BLaER1 (cell line): ENCODE data around the gene PTPRA.
A peak's percentile ranks its signal among the peaks of the same experiment; 100 is the strongest.
"Not testable (repeated sequence)": the region's sequence is repeated elsewhere in the genome, so short reads cannot be mapped to it uniquely, and the experiment has no call there.

Experiments
- H3K27ac ChIP-seq: shearing (Covaris generic); formaldehyde crosslinking; 2 replicates; pipeline ENCODE4 v1.8.1; 2022
- H3K27me3 ChIP-seq: shearing (Covaris generic); formaldehyde crosslinking; 2 replicates; pipeline ENCODE4 v1.8.1; 2022
- H3K36me3 ChIP-seq: shearing (Covaris generic); formaldehyde crosslinking; 2 replicates; pipeline ENCODE4 v1.8.1; 2022
- H3K4me1 ChIP-seq: shearing (Covaris generic); formaldehyde crosslinking; 2 replicates; pipeline ENCODE4 v1.8.1; 2022
- H3K4me2 ChIP-seq: shearing (Covaris generic); formaldehyde crosslinking; 2 replicates; pipeline ENCODE4 v1.8.1; 2022
- H3K4me3 ChIP-seq: shearing (Covaris generic); formaldehyde crosslinking; 2 replicates; pipeline ENCODE4 v1.8.1; 2022
- H3K9ac ChIP-seq: shearing (Covaris generic); formaldehyde crosslinking; 2 replicates; pipeline ENCODE4 v1.8.1; 2022
- H3K9me3 ChIP-seq: shearing (Covaris generic); formaldehyde crosslinking; 2 replicates; pipeline ENCODE4 v1.8.1; 2022
- H4K20me1 ChIP-seq: shearing (Covaris generic); formaldehyde crosslinking; 2 replicates; pipeline ENCODE4 v1.8.1; 2022
- Cebpa-rat ChIP-seq: shearing (Covaris generic); IDR thresholded peaks from 2 replicates; pipeline ENCODE4 v1.8.1; 2022

Gene PTPRA

DNA sequence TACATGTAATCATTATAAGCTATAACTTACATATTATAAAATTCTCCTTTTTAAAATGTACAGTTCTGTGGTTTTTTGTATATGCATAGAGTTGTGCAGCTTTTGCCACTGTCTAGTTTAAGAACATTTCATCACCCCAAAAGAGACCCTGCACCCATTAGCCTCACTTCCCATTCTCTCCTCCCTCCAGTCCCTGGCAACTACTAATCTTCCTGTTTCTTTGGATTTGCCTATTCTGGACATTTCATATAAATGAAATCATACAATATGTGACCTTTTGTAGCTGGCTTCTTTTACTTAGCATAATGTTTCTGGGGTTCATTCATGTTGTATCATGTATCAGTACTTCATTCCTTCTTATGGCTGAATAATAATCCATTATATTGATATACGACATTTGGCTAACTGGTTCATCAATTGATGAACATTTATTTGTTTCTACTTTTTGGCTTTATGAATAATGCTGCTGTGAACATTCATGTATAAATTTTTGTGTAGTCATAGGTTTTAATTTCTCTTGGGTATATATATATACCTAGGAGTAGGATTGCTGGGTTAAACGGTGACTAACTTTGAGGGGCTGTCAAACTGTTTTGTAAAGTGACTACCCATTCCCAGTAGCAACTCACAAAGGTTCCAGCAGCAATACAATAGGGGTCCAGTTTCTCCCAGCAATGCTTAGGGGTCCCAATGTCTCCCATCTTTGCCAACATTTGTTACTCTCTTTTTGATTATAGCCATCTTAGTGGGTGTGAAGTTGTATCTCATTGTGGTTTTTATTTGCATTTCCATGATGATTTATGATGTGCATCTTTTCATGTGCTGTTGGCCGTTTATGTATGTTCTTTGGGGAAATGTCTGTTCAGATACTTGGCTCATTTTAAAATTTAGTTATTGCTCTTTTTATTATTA is 10.7 kb downstream of the PTPRA start:
- H4K20me1 ChIP-seq, result peaks cover 91% of the 10 kb centered on the region
- H3K36me3 ChIP-seq, result peaks cover 27% of the 10 kb centered on the region
- H3K9me3 ChIP-seq, result no peaks in the 10 kb centered on the region
- no peak overlapping the region for H3K9ac ChIP-seq
- H3K4me1 ChIP-seq, result peaks cover 23% of the 10 kb centered on the region
- H3K4me3 ChIP-seq, result no peak overlapping the region
- H3K4me2 ChIP-seq, result peak overlapping the region; percentile 37; the same call in 1 of the 2 replicates
- no peak overlapping the region for H3K27ac ChIP-seq
- no peaks in the 10 kb centered on the region for H3K27me3 ChIP-seq
- TF ChIP-seq Cebpa-rat, result no peak

DNA sequence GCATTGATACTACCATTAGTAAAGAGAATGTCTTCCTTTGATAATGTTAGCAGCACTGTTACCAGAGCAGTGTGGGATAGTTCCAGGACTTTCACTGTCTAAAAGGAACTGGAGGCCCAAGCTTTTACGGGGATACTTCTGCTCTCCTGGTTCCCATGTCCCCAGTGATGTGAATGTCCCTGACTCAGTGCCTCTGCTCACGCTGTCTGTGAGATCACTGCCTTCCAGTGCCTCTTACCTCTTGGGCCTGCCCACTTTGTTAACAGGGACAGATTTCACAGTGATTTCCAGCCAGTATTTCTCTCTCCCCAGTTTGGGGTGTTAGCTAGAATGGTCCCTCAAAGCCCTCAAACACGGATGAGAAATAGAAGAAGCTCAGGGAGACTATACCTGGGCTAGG is 14.4 kb downstream of the PTPRA start:
- no peak overlapping the region for H3K4me2 ChIP-seq
- no peak overlapping the region for H3K9ac ChIP-seq
- H3K27me3 ChIP-seq, result no peaks in the 10 kb centered on the region
- H4K20me1 ChIP-seq, result peaks cover 81% of the 10 kb centered on the region
- no peak overlapping the region for H3K4me3 ChIP-seq
- no peak overlapping the region for H3K27ac ChIP-seq
- peaks cover 32% of the 10 kb centered on the region for H3K36me3 ChIP-seq
- no peak for TF ChIP-seq Cebpa-rat
- H3K4me1 ChIP-seq, result peaks cover 39% of the 10 kb centered on the region
- H3K9me3 ChIP-seq, result peaks cover 10% of the 10 kb centered on the region

GRCh38 chr20:2888224-2888955 is 15.1 kb downstream of the PTPRA start:
- Histone ChIP-seq H3K4me3 (no peak overlapping the region), H3K27ac (no peak overlapping the region), H3K36me3 (peaks cover 38% of the 10 kb centered on the region), H3K4me1 (peaks cover 39% of the 10 kb centered on the region), H3K27me3 (no peaks in the 10 kb centered on the region), H4K20me1 (peaks cover 80% of the 10 kb centered on the region), H3K9ac (no peak overlapping the region), H3K9me3 (peaks cover 17% of the 10 kb centered on the region), H3K4me2 (no peak overlapping the region)
- no peak for TF ChIP-seq Cebpa-rat

- H3K4me3 ChIP-seq, result no peak overlapping the region
- H3K4me1 ChIP-seq, result peaks cover 32% of the 10 kb centered on the region
- no peak overlapping the region for H3K9ac ChIP-seq
- peaks cover 23% of the 10 kb centered on the region for H3K9me3 ChIP-seq
- no peaks in the 10 kb centered on the region for H3K27me3 ChIP-seq
- peaks cover 73% of the 10 kb centered on the region for H4K20me1 ChIP-seq
- peaks cover 40% of the 10 kb centered on the region for H3K36me3 ChIP-seq
- no peak overlapping the region for H3K27ac ChIP-seq
- no peak overlapping the region for H3K4me2 ChIP-seq
- no peak for TF ChIP-seq Cebpa-rat
Observed at GRCh38 chr20:2889209-2889608, 15.9 kb downstream of the PTPRA start.

- Histone ChIP-seq H3K4me1 (peaks cover 27% of the 10 kb centered on the region), H4K20me1 (peaks cover 67% of the 10 kb centered on the region), H3K36me3 (peaks cover 45% of the 10 kb centered on the region), H3K9me3 (peaks cover 28% of the 10 kb centered on the region), H3K4me3 (no peak overlapping the region), H3K27ac (no peak overlapping the region), H3K27me3 (no peaks in the 10 kb centered on the region), H3K4me2 (no peak overlapping the region), H3K9ac (no peak overlapping the region)
- no peak for TF ChIP-seq Cebpa-rat
Observed at GRCh38 chr20:2889797-2890196, 16.5 kb downstream of the PTPRA start.

DNA sequence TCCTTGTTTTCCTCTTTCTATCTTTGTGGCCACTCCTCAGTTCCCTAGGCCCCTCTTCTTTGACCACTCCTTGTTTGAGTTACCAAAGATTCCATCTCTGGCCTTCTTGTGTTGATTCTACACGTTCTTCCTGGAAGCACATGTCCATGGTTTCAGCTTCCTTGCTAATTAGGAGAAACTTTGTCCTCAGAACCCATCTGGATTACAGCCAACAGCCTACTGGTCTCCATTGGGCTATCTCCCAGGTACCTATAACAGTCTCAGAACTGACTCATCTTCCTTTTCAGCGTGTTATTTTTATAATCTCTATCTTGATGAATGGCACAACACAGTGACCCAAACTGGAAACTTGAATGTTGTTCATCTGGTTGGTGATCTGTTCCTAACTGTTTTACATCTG is 17.5 kb downstream of the PTPRA start:
- no peak overlapping the region; the same call in 1 of the 2 replicates for H3K9ac ChIP-seq
- H3K4me2 ChIP-seq, result no peak overlapping the region
- H3K4me3 ChIP-seq, result no peak overlapping the region
- H3K4me1 ChIP-seq, result peaks cover 24% of the 10 kb centered on the region
- H4K20me1 ChIP-seq, result peaks cover 60% of the 10 kb centered on the region
- H3K36me3 ChIP-seq, result peaks cover 51% of the 10 kb centered on the region
- H3K27ac ChIP-seq, result no peak overlapping the region
- TF ChIP-seq Cebpa-rat, result no peak
- no peaks in the 10 kb centered on the region for H3K27me3 ChIP-seq
- H3K9me3 ChIP-seq, result peaks cover 38% of the 10 kb centered on the region

GRCh38 chr20:2891343-2891742 is 18.1 kb downstream of the PTPRA start:
- Histone ChIP-seq H3K27ac (no peak overlapping the region), H3K9me3 (peaks cover 44% of the 10 kb centered on the region), H3K4me2 (no peak overlapping the region), H3K36me3 (peaks cover 56% of the 10 kb centered on the region), H3K27me3 (no peaks in the 10 kb centered on the region), H3K9ac (no peak overlapping the region), H4K20me1 (peaks cover 55% of the 10 kb centered on the region), H3K4me1 (peaks cover 24% of the 10 kb centered on the region), H3K4me3 (no peak overlapping the region)
- no peak for TF ChIP-seq Cebpa-rat

GRCh38 chr20:2892376-2892775 is 19.1 kb downstream of the PTPRA start:
- peaks cover 59% of the 10 kb centered on the region for H3K36me3 ChIP-seq
- H3K27me3 ChIP-seq, result no peaks in the 10 kb centered on the region
- H3K4me3 ChIP-seq, result no peak overlapping the region
- H3K4me1 ChIP-seq, result peaks cover 24% of the 10 kb centered on the region
- no peak overlapping the region for H3K27ac ChIP-seq
- H3K9ac ChIP-seq, result no peak overlapping the region
- no peak overlapping the region for H3K4me2 ChIP-seq
- peaks cover 45% of the 10 kb centered on the region for H4K20me1 ChIP-seq
- H3K9me3 ChIP-seq, result peaks cover 54% of the 10 kb centered on the region
- no peak for TF ChIP-seq Cebpa-rat

- no peak for TF ChIP-seq Cebpa-rat
- Histone ChIP-seq H3K4me1 (peaks cover 26% of the 10 kb centered on the region), H3K9me3 (peaks cover 61% of the 10 kb centered on the region), H3K4me3 (no peak overlapping the region), H3K27me3 (no peaks in the 10 kb centered on the region), H3K36me3 (peaks cover 59% of the 10 kb centered on the region), H3K9ac (no peak overlapping the region), H3K4me2 (no peak overlapping the region), H4K20me1 (peaks cover 27% of the 10 kb centered on the region), H3K27ac (no peak overlapping the region)
Observed at GRCh38 chr20:2894221-2894620, 20.9 kb downstream of the PTPRA start.

DNA sequence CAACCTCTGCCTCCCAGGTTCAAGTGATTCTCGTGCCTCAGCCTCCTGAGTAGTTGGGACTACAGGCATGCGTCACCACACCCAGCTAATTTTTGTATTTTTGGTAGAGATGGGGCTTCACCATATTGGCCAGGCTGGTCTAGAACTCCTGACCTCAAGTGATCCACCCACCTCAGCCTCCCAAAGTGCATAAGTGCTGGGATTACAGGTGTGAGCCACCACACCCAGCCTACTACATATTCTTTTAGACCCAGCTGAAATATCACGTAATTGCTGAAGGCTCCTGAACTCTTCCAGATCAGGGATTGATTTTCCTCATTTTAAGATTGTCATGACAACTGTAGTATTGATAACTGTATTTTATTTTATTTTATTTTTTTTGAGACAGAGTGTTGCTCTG is 21.9 kb downstream of the PTPRA start:
- peaks cover 28% of the 10 kb centered on the region for H3K4me1 ChIP-seq
- H3K4me3 ChIP-seq, result peak overlapping the region; percentile 25; the same call in 1 of the 2 replicates
- not testable (repeated sequence) for H3K27ac ChIP-seq, H3K4me2 ChIP-seq, H3K27me3 ChIP-seq, H3K9ac ChIP-seq
- peaks cover 52% of the 10 kb centered on the region for H3K36me3 ChIP-seq
- H4K20me1 ChIP-seq, result peaks cover 17% of the 10 kb centered on the region
- H3K9me3 ChIP-seq, result peaks cover 61% of the 10 kb centered on the region
